Muscle layer of duodenum (tissue), 2 donors: ENCODE results near the gene QPRT.
"Not testable (repeated sequence)": the region's sequence is repeated elsewhere in the genome, so short reads cannot be mapped to it uniquely, and the experiment has no call there.

Experiments
- H3K27ac ChIP-seq: one replicate; pipeline ENCODE4 v1.7.0; 2013; ENCODE audit warnings: mild to moderate bottlenecking, low read length
- H3K27me3 ChIP-seq: one replicate; pipeline ENCODE4 v1.7.0; 2013; ENCODE audit warnings: low read depth, mild to moderate bottlenecking, control low read depth, low read length
- H3K36me3 ChIP-seq, 2 donors: one replicate each; pipeline ENCODE4 v1.7.0; 2013; ENCODE audit warnings: low read length in 2 of 2, control low read depth in 1 of 2, mild to moderate bottlenecking in 1 of 2; ENCODE audit not compliant: insufficient read depth in 2 of 2, control insufficient read depth in 1 of 2
- H3K4me1 ChIP-seq, 2 donors: one replicate each; pipeline ENCODE4 v1.7.0; 2013; ENCODE audit warnings: low read length in 2 of 2, mild to moderate bottlenecking in 2 of 2, control low read depth in 1 of 2, moderate library complexity in 1 of 2; ENCODE audit not compliant: insufficient read depth in 2 of 2, control insufficient read depth in 1 of 2
- H3K4me3 ChIP-seq, 2 donors: one replicate each; pipeline ENCODE4 v1.7.0; 2013; ENCODE audit warnings: low read length in 2 of 2, low read depth in 1 of 2, mild to moderate bottlenecking in 1 of 2
- H3K9me3 ChIP-seq, 2 donors: one replicate each; pipeline ENCODE4 v1.7.0; 2013; ENCODE audit warnings: low read length in 2 of 2, control low read depth in 1 of 2, mild to moderate bottlenecking in 1 of 2; ENCODE audit not compliant: control insufficient read depth in 1 of 2
- donor health status: healthy.

QPRT gene

DNA sequence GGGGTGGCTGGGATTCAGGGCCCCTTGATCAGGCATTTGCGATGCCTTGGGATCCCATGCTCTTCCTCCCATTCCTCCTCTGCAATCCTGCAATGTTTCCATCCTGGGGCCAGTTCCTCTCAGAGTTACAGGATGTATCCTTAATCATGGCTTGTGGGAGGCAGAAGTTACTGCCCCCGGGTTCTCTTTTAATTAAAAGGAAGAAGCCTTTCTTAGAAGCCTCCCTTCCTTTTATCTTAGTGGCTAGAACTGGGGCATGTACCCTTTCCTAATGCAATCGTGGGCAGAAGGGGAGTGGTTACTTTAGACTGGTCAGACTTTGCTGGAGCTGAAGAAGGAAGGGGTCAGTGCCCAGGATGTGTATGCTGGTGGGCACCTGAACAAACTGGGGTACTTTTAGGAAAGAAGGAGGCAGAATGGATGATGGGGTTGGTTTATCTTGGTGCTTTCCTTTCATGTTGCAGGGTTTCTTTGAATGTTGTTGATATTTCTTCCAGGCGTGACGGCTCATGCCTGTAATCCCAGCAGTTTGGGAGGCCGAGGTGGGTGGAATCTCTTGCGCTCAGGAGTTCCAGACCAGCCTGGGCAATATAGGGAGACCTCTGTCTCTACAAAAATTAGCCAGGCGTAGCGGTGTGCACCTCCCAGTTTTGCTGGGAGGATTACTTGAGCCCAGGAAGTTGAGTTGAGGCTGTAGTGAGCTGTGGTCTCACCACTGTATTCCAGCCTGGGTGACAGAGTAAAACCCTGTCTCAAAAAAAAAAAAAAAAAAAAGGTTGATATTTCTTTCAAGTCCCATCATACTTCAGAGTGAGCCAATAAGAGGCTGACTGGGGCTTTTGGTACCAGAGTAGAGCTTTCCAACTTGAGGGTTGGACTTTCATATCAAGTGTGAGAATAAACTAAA lies 29.1 kb upstream of the QPRT start:
- no peak overlapping the region for H3K27ac ChIP-seq
- no peaks in the 10 kb centered on the region for H3K36me3 ChIP-seq
- no peak overlapping the region for H3K4me3 ChIP-seq
- no peaks in the 10 kb centered on the region for H3K4me1 ChIP-seq
- no peaks in the 10 kb centered on the region for H3K27me3 ChIP-seq
- H3K9me3 ChIP-seq, result no peaks in the 10 kb centered on the region

DNA sequence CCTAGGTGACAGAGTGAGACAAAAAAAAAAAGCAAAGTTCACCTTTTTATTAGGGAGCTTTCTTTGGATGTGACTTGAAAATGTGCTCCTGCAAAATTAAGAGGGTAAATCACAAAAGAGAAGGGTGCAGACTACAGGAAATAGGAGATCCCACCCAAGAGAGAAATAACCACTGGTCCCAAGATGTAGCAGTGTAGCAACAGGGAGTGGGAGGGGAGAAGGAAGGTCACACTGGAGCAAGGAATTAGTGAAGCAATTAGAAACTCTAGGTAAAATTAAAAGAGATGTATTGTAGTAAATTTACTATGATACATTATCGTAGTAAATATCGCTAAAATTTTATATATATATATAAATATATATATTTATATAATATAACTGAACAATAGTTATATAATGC lies 28.2 kb upstream of the QPRT start:
- H3K4me1 ChIP-seq, result no peaks in the 10 kb centered on the region
- H3K4me3 ChIP-seq, result no peak overlapping the region
- H3K9me3 ChIP-seq, result no peaks in the 10 kb centered on the region
- H3K27ac ChIP-seq, result no peak overlapping the region
- no peaks in the 10 kb centered on the region for H3K27me3 ChIP-seq
- H3K36me3 ChIP-seq, result no peaks in the 10 kb centered on the region

DNA sequence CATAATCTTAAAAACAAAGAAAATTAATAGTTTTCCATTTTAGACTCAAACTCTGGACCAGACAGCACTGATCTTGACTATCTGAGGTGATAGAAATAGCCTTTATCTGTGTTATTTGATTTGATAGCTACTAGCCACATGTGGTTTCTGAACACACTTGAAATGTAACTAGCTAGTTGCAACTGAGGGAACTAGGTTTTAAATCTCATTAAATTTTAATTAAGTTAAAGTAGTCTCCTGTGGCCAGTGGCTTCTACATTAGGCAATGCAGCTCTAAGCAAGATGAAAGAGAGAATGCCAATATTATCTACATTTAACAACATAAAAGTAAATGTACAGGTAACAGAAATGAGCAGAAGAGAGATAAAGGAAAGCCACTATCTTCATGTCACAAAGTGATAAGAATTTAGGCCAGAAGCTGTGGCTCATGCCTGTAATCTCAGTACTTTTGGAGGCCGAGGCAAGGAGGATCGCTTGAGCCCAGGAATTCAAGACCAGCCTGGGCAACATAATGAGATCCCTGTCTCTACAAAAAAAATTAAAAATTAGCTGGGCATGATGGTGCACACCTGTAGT lies 27.1 kb upstream of the QPRT start:
- Histone ChIP-seq H3K4me3 (no peak overlapping the region), H3K4me1 (no peaks in the 10 kb centered on the region), H3K27ac (no peak overlapping the region), H3K27me3 (no peaks in the 10 kb centered on the region), H3K9me3 (no peaks in the 10 kb centered on the region), H3K36me3 (no peaks in the 10 kb centered on the region)

DNA sequence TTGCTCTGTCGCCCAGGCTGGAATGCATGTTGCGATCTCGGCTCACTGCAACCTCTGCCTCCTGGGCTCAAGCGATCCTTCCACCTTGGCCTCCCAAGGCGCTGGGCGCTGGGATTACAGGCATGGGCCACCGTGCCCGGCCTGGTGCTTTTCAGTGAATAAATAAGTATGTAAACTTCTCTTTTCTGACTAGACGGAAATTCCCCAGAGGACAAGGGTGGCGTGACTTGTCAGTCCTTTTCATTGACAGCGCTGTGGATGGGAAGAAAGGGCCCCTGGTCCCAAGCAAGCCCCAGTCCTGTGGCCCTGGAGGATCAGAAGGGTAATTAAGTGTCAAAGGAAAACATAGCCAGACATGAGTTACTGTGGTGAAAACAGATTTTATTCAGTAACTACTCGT lies 25.5 kb upstream of the QPRT start:
- Histone ChIP-seq H3K36me3 (no peaks in the 10 kb centered on the region), H3K4me3 (no peak overlapping the region), H3K4me1 (no peaks in the 10 kb centered on the region), H3K27me3 (no peaks in the 10 kb centered on the region), H3K9me3 (no peaks in the 10 kb centered on the region), H3K27ac (no peak overlapping the region)

DNA sequence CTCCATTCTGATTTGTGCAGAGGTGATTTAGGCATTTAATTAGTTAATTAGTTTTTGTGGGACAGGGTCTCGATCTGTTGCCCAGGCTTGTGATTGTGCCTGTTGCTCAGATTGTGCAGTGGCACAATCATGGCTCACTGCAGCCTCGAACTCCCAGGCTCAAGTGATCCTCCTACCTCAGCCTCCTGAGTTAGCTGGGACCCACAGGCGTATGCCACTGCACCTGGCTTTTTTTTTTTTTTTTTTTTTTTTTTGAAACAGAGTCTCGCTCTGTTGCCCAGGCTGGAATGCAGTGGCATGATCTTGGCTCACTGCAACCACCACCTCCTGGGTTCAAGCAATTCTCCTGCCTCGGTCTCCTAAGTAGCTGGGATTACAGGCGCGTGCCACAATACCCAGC lies 25.1 kb upstream of the QPRT start:
- H3K27me3 ChIP-seq, H3K36me3 ChIP-seq, H3K4me3 ChIP-seq, H3K4me1 ChIP-seq, H3K27ac ChIP-seq, H3K9me3 ChIP-seq: not testable (repeated sequence)

DNA sequence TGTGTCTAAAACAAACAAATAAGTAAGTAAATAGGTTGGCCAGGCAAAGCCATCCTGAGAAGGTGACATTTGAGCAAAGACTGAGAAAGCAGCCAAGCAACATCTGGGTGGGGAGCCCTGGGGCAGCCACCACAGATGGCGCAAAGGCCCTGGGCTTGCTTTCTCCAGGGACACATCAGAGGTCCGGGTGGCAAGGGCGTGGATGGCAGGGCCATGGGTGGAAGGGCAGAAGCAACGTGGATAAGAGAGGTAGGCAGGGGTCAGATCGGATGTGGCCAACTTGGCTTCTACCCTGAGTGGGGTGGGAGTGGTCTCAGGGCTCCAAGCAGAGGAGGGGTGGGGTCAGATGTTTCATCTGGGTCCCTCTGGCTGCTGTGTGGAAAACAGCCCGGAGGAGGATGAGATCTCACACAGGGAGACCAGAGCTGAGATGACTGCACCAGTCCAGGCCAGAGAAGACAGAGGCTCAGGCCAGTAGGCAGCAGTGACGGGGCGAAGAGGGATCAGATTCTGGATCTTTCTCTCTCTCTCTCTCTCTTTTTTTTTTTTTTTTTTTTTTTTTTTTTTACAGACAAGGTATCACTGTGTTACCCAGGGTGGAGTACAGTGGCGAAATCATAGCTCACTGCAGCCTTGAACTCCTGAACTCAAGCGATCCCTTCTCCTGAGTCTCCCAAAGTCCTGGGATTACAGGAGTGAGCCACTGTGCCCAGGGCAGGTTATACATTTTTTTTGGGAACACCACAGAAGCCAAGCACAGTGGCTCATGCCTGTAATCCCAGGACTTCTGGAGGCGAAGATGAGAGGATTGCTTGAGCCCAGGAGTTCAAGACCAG lies 22.1 kb upstream of the QPRT start:
- no peaks in the 10 kb centered on the region for H3K4me1 ChIP-seq
- H3K27me3 ChIP-seq, result no peaks in the 10 kb centered on the region
- H3K27ac ChIP-seq, result no peak overlapping the region
- H3K9me3 ChIP-seq, result no peaks in the 10 kb centered on the region
- H3K36me3 ChIP-seq, result no peaks in the 10 kb centered on the region
- H3K4me3 ChIP-seq, result no peak overlapping the region

DNA sequence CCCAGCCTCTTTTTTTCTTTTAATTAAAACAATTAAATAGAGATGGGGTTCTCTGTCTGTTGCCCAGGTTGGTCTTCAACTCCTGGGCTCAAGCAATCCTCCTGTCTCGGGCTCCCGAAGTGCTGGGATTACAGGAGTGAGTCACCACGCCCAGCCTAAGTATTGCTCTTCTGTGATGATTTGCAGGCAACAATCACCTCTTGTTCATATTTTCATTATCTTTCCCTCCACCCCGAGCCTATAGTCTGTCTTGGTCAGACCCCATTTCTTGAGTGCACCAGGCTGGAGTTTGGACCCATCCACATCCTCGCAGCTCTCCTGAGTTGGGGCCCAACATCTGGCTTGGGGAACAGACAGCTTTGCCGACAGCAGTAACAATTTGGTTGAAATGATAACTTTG lies 20.3 kb upstream of the QPRT start:
- no peak overlapping the region for H3K27ac ChIP-seq
- no peaks in the 10 kb centered on the region for H3K9me3 ChIP-seq
- no peak overlapping the region for H3K4me3 ChIP-seq
- no peaks in the 10 kb centered on the region for H3K36me3 ChIP-seq
- no peaks in the 10 kb centered on the region for H3K4me1 ChIP-seq
- H3K27me3 ChIP-seq, result no peaks in the 10 kb centered on the region

DNA sequence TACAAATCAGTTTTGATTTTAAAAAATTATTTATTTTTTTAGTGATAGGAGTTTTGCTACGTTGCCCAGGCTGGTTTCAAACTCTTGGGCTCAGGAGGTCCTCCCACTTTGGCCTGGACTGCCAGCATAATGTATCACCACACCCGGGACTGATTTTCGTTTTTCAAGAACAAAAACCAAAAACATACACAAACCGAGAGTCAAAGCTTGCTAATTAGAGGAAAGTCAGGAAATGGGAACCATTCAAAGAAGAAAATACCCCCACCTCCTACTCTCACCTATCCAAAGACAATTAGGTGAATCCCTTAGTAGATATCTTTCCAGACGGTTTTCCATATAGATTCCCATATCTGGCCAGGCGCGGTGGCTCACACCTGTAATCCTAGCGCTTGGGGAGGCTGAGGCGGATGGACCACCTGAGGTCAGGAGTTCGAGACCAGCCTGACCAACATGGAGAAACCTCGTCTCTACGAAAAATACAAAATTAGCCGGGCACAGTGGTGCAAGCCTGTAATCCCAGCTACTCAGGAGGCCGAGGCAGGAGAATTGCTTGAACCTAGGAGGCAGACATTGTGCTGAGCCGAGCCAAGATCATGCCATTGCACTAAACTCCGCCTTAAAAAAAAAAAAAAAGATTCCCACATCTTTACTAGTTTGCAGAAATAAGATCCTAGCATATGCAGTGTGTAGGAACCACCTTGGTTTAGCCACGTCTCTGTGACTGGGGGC lies 16.8 kb upstream of the QPRT start:
- Histone ChIP-seq H3K4me1 (peaks cover 5 to 11% of the 10 kb centered on the region in 2 donors), H3K27ac (no peak overlapping the region), H3K27me3 (no peaks in the 10 kb centered on the region), H3K9me3 (no peaks in the 10 kb centered on the region), H3K4me3 (no peak overlapping the region), H3K36me3 (no peaks in the 10 kb centered on the region)

DNA sequence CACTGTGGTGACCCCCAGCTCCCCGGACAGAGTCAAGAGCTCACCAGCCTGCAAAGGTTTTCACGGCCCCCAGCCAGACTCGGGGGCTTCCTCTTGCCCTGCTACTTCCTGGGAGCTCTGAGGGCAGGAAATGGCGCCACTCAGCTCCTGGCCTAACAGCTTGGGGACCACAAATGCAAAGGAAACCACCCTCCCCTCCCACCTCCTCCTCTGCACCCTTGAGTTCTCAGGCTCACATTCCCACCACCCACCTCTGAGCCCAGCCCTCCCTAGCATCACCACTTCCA lies 16.3 kb upstream of the QPRT start:
- Histone ChIP-seq H3K4me1 (peaks cover 5 to 11% of the 10 kb centered on the region in 2 donors), H3K27me3 (no peaks in the 10 kb centered on the region), H3K36me3 (no peaks in the 10 kb centered on the region), H3K9me3 (no peaks in the 10 kb centered on the region), H3K27ac (no peak overlapping the region), H3K4me3 (no peak overlapping the region)

DNA sequence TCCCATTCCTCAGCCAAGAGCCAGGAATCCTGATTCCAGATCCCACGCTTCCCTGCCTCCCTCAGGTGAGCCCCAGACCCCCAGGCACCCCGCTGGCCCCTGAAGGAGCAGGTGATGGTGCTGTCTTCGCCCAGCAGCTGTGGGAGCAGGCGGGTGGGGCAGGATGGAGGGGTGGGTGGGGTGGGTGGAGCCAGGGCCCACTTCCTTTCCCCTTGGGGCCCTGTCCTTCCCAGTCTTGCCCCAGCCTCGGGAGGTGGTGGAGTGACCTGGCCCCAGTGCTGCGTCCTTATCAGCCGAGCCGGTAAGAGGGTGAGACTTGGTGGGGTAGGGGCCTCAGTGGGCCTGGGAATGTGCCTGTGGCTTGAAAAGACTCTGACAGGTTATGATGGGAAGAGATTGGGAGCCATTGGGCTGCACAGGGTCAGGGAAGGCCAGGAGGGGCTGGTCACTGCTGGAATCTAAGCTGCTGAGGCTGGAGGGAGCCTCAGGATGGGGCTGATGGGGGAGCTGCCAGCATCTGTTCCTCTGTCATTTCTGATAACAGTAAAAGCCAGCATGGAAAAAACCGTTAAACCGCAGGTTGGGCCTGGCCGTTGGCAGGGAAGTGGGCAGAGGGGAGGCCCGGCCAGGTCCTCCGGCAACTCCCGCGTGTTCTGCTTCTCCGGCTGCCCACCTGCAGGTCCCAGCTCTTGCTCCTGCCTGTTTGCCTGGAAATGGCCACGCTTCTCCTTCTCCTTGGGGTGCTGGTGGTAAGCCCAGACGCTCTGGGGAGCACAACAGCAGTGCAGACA lies 15.8 kb upstream of the QPRT start, which contains the start of gene SPN:
Gene SPN (plus strand): TSS at position 232 of the 791 bp plus-strand sequence. CDS start 482 bp downstream, at position 714.
- Histone ChIP-seq H3K27me3 (no peaks in the 10 kb centered on the region), H3K36me3 (no peaks in the 10 kb centered on the region), H3K27ac (no peak within 1 kb of the TSS), H3K4me3 (no peak within 1 kb of the TSS), H3K4me1 (peaks cover 5 to 11% of the 10 kb centered on the region in 2 donors), H3K9me3 (no peaks in the 10 kb centered on the region)
